ENCODE results near the gene CPVL. TPM values are rescaled to one million over a fixed set of nuclear protein-coding genes. Genes with fewer than 3 reads are reported as not detected.

The CPVL gene
- total RNA-seq, 2 experiments from 2014 or later = not detected

DNA sequence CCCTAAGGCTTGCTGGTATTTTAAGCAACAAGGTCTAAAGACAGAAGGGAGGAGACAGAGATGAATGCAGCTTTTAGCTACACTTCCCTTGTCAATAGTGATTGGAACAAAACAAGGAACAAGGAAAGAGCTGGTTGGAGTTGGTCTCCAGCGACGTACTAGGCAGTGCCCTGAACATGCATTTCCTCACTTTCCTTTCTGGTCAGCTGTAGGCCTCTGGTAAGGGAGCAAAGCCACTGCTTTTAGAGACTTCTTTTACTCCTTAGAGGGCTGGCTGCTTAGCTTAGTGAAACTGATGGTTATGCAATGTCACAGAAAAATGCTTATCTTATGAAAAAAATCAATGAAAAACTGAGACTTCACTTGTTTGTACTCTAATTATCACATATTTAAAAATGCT lies 112.8 kb downstream of the CPVL start:
- DNase-seq (ENCODE audit: low spot score) = no peak
- no TSS peak for BruUV-seq (replicated peaks)
- Histone ChIP-seq H4K20me1 (ENCODE audit: insufficient read depth, low read length) (no peaks in the 10 kb centered on the region), H3K27ac (ENCODE audit: low read depth, low read length, poor library complexity, severe bottlenecking) (no peak overlapping the region), H3K9me2 (ENCODE audit: insufficient read depth, low read length) (no peaks in the 10 kb centered on the region), H3K4me2 (ENCODE audit: low read length) (no peak overlapping the region), H3K9me3 (ENCODE audit: low read length) (no peaks in the 10 kb centered on the region), H3K4me1 (ENCODE audit: insufficient read depth, low read length, poor library complexity, severe bottlenecking) (no peaks in the 10 kb centered on the region), H2AFZ (ENCODE audit: low read length) (no peak overlapping the region), H3K4me3 (ENCODE audit: low read depth, low read length, poor library complexity, severe bottlenecking) (no peak overlapping the region), H3K79me2 (ENCODE audit: insufficient read depth, low read depth, low read length) (no peaks in the 10 kb centered on the region), H3K36me3 (ENCODE audit: insufficient read depth, low read length) (no peaks in the 10 kb centered on the region)
- POLR2A ChIA-PET = interaction anchor here (0.6 kb wide), 1 partner anchor 16 kb away, joined by 3 read pairs; no protein-coding TSS in a partner anchor
- CTCF ChIA-PET (ENCODE audit: unreplicated experiment) = no interaction called here
- intact Hi-C loops (cut with micrococcal nuclease; ENCODE audit: unreplicated experiment) = no loop called here
- no peak for TF ChIP-seq EZH2phosphoT487 (IDR thresholded peaks at IDR 0.05; ENCODE audit: borderline replicate concordance, low read depth, low read length)
- TF ChIP-seq, protein P1, sequence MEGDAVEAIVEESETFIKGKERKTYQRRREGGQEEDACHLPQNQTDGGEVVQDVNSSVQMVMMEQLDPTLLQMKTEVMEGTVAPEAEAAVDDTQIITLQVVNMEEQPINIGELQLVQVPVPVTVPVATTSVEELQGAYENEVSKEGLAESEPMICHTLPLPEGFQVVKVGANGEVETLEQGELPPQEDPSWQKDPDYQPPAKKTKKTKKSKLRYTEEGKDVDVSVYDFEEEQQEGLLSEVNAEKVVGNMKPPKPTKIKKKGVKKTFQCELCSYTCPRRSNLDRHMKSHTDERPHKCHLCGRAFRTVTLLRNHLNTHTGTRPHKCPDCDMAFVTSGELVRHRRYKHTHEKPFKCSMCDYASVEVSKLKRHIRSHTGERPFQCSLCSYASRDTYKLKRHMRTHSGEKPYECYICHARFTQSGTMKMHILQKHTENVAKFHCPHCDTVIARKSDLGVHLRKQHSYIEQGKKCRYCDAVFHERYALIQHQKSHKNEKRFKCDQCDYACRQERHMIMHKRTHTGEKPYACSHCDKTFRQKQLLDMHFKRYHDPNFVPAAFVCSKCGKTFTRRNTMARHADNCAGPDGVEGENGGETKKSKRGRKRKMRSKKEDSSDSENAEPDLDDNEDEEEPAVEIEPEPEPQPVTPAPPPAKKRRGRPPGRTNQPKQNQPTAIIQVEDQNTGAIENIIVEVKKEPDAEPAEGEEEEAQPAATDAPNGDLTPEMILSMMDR (conservative IDR thresholded peaks at IDR 0.05; ENCODE audit: low read length) = no peak

DNA sequence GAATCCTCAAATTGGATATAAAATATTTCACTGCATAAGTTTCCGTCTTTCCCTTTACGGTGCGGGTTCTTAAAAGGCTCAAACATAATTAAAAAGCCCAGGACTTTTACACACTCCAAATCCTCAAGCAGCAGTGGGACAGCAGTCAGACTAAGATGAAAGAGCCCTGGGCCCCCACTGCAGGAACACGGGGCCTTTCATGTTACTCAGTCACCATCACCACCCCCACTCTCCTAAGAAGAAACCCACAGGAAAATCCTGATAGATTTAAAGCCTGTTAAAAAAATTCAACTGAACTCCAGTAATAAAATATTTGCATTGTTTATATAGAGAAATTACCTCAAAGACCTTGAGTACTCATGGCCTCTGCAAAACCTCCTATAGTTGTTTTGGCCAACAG lies 114.2 kb downstream of the CPVL start:
- ChIA-PET POLR2A (no interaction called here), CTCF (ENCODE audit: unreplicated experiment) (no interaction called here)
- BruUV-seq (replicated peaks) = no TSS peak
- Histone ChIP-seq H3K27ac (ENCODE audit: low read depth, low read length, poor library complexity, severe bottlenecking) (no peak overlapping the region), H3K4me1 (ENCODE audit: insufficient read depth, low read length, poor library complexity, severe bottlenecking) (no peaks in the 10 kb centered on the region), H3K4me3 (ENCODE audit: low read depth, low read length, poor library complexity, severe bottlenecking) (no peak overlapping the region), H4K20me1 (ENCODE audit: insufficient read depth, low read length) (no peaks in the 10 kb centered on the region), H3K9me2 (ENCODE audit: insufficient read depth, low read length) (no peaks in the 10 kb centered on the region), H3K9me3 (ENCODE audit: low read length) (no peaks in the 10 kb centered on the region), H3K4me2 (ENCODE audit: low read length) (no peak overlapping the region), H3K36me3 (ENCODE audit: insufficient read depth, low read length) (no peaks in the 10 kb centered on the region), H2AFZ (ENCODE audit: low read length) (no peak overlapping the region), H3K79me2 (ENCODE audit: insufficient read depth, low read depth, low read length) (no peaks in the 10 kb centered on the region)
- TF ChIP-seq EZH2phosphoT487 (IDR thresholded peaks at IDR 0.05; ENCODE audit: borderline replicate concordance, low read depth, low read length) = no peak
- TF ChIP-seq, protein P1 (conservative IDR thresholded peaks at IDR 0.05; ENCODE audit: low read length) = no peak
- DNase-seq (ENCODE audit: low spot score) = no peak
- intact Hi-C loops (cut with micrococcal nuclease; ENCODE audit: unreplicated experiment) = no loop called here

DNA sequence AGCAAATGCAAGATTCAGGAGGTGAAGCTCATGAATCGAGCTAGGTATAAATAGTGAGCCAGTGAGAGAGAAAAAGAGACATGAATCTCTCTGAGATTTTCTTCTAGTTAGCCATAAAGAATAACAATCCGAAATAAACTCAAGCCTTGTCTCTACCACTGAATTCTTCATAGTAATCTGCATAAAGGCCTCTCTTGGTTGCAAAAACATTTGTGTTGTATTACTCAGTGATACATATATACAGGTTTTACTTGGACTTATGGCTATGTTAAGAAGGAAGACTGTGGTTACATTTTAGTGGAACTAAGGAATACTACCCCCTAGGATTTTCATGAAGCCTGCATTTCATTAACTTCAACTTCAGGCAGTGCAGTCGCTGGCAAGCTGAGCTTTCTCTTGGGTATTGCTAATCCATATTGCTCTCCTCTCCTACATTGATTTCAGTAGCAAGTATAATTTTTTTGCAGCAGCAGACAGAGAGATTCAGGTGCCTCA lies 115.5 kb downstream of the CPVL start:
- H3K9me3 ChIP-seq (ENCODE audit: low read length) = no peaks in the 10 kb centered on the region
- DNase-seq (ENCODE audit: low spot score) = no peak
- no peaks in the 10 kb centered on the region for H3K4me1 ChIP-seq (ENCODE audit: insufficient read depth, low read length, poor library complexity, severe bottlenecking)
- intact Hi-C loops (cut with micrococcal nuclease; ENCODE audit: unreplicated experiment) = no loop called here
- H3K79me2 ChIP-seq (ENCODE audit: insufficient read depth, low read depth, low read length) = no peaks in the 10 kb centered on the region
- ChIA-PET POLR2A (no interaction called here), CTCF (ENCODE audit: unreplicated experiment) (no interaction called here)
- no peak overlapping the region for H3K4me2 ChIP-seq (ENCODE audit: low read length)
- H3K36me3 ChIP-seq (ENCODE audit: insufficient read depth, low read length) = no peaks in the 10 kb centered on the region
- no peak overlapping the region for H3K27ac ChIP-seq (ENCODE audit: low read depth, low read length, poor library complexity, severe bottlenecking)
- BruUV-seq (replicated peaks) = no TSS peak
- no peaks in the 10 kb centered on the region for H3K9me2 ChIP-seq (ENCODE audit: insufficient read depth, low read length)
- H2AFZ ChIP-seq (ENCODE audit: low read length) = no peak overlapping the region
- no peak overlapping the region for H3K4me3 ChIP-seq (ENCODE audit: low read depth, low read length, poor library complexity, severe bottlenecking)
- H4K20me1 ChIP-seq (ENCODE audit: insufficient read depth, low read length) = no peaks in the 10 kb centered on the region
- TF ChIP-seq EZH2phosphoT487 (IDR thresholded peaks at IDR 0.05; ENCODE audit: borderline replicate concordance, low read depth, low read length) = no peak
- TF ChIP-seq, protein P1 (conservative IDR thresholded peaks at IDR 0.05; ENCODE audit: low read length) = no peak
